GM18498 (cell line): Measurements from ENCODE around the gene AMACR.
"Not testable (repeated sequence)": the region's sequence is repeated elsewhere in the genome, so short reads cannot be mapped to it uniquely, and the experiment has no call there.

ENCODE experiments used
- ATAC-seq: cut with Tn5 transposase; IDR thresholded peaks from one replicate; pipeline ENCODE4 v1.9.1; 2021; ENCODE audit warnings: mild to moderate bottlenecking, moderate library complexity; ENCODE audit not compliant: unreplicated experiment

Gene AMACR

DNA sequence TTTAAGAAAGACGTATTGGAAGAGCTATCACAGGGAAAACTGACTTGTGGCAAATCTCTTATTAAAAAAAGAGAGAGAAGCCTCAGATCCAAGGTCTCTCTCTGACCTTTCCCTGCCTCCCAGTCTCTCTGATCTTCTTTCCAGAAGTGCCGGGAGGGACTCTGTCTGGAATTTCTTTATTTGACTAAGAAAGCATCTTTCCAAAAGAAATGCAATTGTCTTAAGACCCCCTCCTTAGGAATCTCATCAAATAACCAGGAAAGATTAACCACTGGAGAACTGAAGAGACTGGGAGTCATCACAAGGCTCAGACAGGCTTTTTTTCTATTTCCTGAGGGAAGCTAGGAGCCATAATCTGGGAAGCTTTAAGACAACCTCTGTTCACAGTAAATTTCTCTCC, 30.5 kb upstream of the AMACR start:
- ATAC-seq, result no peak

DNA sequence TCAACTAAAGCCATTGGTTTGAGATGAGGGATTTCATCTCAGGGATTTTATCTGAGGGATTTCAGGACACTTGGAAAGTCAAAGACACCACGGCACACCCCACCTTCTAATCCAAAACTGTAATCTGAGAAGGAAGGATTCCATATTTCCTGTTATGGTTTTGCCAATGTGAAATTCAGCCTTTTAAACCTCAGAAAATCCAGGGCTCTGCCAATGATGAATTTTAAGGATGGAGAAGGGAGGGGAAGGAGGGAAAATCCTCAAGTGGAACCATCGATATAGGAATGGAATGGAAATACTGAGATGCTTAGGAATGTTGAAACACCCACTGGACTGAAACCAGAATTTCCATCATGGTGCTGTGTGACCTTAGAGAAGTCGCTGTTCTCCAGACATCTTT, 29.9 kb upstream of the AMACR start:
- ATAC-seq, result no peak

- no peak for ATAC-seq
Observed at GRCh38 chr5:34035756-34036155, 27.9 kb upstream of the AMACR start.

DNA sequence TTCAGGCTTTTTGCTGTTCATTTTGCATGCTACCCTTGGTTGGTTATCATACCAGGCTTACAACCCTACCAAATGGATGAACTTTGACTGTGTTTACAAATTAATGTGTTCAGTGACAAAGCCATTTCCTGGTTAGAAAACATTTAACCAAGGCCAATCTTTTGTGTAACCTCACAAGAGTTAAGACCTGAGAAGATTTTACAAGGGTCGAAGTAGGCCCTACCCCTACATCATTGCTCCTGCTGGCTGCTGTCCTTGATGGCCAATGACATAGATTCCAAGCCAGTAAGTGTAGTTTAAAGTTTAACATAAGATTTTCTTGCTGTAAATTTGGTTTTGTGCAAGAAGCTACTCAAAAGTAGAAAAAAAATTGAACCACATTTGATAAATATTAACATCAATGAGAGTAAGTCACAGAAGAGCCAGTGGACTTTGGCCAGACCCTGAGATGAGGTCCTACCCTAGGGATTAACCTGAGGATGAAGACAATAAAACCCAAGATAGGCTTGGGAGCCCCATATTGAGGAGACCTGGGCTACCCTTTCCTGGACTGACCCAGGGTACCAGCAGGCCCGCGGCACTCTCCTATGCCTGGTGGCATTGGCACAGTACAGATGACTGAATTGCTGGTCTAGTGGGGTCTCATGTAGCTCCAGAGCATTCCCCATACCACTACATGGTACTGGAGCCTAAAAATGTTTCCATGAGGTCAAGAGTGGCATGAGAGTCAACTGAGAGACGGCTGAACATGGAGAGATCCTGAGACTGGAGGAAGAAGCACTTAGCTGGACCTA, 26.9 kb upstream of the AMACR start:
- peak; percentile 67 for ATAC-seq

GRCh38 chr5:34031966-34032365, 24.1 kb upstream of the AMACR start:
- ATAC-seq, result no peak

DNA sequence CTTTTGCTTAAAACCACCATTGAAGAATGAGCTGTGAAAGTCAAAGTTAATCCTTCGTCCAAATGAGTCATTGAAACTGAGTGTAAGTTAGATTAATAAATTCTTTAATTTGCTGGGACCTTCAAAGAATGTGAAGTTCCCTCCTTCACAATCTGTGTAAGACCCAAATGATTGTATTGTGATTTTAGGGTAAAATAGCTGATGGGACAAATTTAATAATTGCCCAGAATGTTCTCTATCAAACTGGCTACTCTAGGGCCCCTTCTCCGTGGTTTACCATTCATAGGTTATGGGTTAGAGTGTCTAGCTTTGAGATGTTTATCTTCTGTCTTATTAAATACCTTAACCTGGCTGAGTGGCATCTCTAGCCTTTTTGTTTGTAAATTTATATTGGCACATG, 23.3 kb upstream of the AMACR start:
- ATAC-seq, result no peak

GRCh38 chr5:34030585-34030984, 22.7 kb upstream of the AMACR start:
- ATAC-seq, result not testable (repeated sequence)

DNA sequence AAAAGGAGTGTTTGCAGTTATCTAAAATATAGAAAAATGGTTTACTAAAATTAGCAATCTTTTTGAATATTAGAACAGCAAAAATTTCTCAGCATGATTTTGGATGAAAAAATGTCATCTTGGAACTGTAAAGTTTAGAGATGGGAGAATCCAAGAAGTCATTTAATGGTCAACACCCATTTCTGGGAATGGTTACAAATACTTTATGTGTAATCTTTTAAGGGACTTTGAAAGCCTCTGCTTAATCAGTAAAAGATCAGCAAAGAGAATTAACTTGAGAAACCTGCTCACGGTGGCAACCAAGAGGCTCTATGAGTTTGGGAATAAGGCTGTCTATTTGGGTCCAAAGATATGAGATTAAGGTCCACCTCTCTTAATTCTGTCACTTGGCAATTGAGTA, 22.2 kb upstream of the AMACR start:
- no peak for ATAC-seq

DNA sequence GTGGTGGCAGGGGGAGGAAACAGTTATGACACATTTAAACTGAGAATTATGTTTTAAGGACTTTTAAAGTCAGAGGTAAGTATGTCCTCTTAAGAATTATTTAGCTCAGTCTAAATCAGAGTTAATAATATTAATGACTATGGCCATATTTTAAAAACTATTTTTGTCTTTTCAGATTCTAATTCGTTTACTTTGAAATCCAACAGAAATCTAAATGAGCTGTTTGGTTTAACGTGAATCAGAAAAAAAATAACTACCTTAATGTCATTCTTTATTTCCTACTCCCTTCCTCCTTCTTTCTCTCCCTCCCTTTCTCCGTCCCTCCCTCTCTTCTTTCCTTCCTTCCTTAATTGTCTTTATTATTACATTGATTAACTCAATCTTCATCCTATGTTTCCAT, 20.5 kb upstream of the AMACR start:
- ATAC-seq, result no peak

DNA sequence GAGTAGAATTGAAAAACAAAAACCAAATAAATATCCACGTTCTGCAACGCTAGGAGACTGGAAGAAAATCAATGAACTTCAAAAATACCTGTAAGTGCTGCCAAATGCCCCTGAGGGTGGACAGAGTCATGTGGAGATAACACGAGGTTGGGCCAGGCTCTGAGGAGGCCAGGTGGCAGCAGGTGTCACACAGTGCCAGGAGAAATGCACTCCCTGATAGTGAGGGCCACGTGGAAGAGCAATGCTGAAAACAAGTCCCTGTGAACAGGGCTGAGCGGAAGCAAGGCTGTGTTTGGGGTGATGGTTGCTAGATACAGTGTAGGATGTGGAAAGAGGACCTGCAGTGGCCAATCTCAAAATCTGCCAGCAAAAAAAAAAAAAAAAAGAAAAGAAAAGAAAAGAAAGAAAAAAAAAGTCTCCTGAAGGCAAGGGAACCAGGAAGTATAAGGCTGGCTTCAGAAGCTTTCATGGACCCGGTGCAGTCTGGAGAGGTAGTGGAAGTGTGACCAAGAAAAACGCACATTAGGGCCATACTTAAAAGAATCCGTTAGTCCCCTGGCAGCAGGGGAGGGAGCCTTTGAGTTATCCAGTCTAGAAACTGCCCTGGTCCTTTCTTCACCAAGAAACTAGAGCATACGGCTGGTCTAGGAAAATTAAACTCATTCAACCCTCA, 18.4 kb upstream of the AMACR start:
- no peak for ATAC-seq

GRCh38 chr5:34022121-34022705, 14.4 kb upstream of the AMACR start:
- ATAC-seq, result peak; percentile 91

DNA sequence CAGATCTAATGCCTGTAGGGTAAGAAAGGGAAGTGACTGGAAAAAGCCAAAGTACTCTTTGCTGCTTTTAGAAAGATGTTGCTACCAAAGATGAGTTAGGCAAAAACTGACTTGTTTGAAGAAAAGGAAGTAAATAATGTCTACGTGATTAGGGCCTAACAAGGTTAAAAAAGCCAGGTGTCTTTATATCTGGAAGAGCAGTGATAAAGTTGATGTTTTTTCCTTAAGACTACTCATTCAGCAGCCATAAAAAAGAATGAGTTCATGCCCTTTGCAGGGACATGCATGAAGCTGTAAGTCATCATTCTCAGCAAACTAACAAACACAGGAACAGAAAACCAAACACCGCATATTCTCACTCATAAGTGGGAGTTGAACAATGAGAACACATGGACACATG, 13.5 kb upstream of the AMACR start:
- no peak for ATAC-seq

GRCh38 chr5:34020726-34021125, 12.9 kb upstream of the AMACR start:
- ATAC-seq, result no peak

DNA sequence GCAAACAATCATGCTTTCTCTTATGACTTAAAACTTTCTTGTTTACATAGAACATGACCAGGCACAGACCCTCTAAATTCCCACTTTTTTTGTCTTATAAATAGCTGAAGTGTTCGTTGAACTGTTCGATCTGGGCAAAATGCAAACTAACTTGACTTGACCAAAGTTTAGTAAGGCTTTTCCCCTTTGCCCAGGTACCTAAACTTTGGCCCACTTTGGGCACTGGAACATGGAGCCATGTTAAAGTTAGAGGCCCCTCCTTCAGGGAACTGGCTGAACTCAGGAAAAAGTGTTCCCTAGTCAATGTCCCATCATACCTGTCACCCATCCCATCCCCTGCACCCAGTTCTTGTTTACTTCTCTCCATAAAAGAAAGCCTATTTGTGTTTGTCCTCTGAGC, 9.4 kb upstream of the AMACR start:
- ATAC-seq, result no peak

DNA sequence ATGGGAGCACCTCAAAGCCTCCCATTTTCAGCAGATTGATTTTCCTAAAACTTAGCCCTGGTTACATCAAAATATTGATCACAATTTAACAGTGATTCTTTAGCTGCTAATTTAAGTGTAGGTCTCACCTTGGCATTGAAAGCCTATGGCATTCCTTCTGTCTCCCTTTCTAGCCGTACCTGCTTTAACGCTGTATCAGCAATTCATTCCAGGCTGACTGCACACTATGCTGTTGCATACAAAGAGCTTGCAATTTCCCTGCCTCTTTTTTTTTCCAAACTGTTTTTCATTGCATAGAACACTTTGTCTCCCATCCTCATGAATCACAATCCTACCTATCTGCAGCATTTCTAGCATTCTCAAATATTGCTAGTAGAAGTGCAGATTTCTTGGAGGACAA, 8.9 kb upstream of the AMACR start:
- no peak for ATAC-seq

DNA sequence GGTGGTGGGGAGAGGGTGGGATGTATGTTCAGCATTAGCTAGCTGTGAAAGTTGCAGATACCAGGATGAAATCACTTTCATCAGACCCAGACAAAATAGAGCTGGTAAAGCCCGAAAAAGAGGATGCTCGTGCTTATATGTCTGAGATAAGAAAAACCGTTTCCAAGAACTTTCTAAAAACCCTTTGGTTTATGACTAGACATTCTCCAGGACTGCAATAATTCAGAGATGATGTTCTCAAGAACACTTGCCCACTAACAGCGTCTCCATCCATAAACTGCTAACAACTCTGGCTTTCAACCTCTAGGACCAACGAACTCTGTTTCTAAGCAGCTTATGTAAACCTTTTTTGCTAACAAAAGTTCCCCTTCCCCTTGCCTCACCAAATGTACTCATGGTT, 8.4 kb upstream of the AMACR start:
- no peak for ATAC-seq

- ATAC-seq, result no peak
Observed at GRCh38 chr5:34015120-34015822, 7.4 kb upstream of the AMACR start.

DNA sequence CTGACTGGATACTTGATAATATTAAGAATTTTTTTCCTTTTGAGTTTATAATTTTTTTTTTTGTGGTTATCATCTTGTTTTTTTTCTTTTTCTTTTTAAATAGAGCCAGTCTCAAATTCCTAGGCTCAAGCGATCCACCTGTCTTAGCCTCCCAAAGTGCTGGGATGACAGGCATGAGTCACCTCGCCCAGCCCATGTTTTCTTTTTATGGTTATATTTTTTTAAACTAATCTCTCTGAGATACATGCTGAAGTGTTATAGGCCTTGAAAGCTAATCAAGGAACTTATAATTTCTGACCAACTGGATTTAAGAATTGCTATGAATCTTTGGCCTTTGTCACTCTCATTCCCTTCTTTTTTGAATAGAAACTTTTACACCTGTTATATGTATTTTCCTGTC, 6.8 kb upstream of the AMACR start:
- ATAC-seq, result no peak

DNA sequence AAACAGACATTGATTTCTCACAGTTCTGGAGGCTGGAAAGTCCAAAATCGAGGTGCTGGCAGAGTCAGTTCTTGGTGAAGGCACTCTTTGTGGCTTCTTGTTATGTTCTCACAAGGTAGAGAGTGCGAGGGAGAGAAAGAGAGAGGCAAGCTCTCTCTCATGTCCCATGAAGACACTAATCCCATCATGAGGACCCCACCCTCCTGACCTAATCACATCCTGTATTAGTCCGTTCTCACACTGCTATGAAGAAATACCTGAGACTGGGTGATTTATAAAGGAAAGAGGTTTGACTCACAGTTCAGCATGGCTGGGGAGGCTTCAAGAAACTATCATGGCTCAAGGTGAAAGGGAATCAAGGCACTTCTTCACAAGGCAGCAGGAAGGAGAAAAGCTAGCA, 5.7 kb upstream of the AMACR start:
- no peak for ATAC-seq

GRCh38 chr5:34012791-34013190, 4.9 kb upstream of the AMACR start:
- ATAC-seq, result no peak

DNA sequence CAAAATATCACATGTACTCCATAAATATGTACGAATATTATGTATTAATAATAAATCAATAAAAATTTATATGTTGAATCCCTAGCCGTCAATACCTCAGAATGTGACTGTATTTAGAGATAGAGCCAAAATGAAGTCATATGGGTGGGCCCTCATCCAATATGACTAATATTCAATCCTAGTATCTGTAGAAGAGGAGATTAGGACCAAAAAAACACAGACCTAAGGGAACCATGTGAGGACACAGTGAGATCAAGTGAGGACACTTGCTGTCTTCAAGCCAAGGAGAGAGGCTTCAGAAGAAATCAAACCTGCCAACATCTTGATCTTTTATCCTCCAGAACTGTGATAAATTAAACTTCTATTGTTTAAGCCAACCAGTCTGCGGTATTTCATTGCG, 3.7 kb upstream of the AMACR start:
- ATAC-seq, result no peak

GRCh38 chr5:34010146-34010545, 2.3 kb upstream of the AMACR start:
- ATAC-seq, result not testable (repeated sequence)
